Raji (cell line): ENCODE results near the gene GRIK4.

Source experiments
- POLR2A ChIP-seq: IDR thresholded peaks from 2 replicates; pipeline ENCODE4 v1.6.1; 2011; ENCODE audit warnings: low read depth, low read length, control low read depth; ENCODE audit not compliant: insufficient read depth

The GRIK4 gene

DNA sequence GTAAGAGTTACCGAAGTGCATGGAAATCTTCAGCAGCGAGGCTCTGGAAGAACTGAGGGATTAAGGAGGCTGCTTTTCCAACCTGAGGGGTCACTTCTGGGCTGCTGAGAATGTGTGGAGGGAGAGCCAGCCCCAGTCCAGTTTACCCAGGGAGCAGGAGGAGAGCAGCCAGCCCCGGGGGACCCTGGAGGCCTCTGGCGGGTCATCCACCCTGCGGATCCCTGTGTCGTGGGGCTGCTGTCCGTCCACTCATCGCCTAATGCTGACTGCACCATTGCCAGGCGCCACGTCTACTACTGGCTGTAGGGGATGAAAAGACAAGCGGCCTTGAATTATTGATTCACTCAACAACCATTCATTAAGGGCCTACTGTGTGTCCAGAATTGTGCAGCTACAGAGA, 283.6 kb downstream of the GRIK4 start:
- TF ChIP-seq POLR2A: no peak

DNA sequence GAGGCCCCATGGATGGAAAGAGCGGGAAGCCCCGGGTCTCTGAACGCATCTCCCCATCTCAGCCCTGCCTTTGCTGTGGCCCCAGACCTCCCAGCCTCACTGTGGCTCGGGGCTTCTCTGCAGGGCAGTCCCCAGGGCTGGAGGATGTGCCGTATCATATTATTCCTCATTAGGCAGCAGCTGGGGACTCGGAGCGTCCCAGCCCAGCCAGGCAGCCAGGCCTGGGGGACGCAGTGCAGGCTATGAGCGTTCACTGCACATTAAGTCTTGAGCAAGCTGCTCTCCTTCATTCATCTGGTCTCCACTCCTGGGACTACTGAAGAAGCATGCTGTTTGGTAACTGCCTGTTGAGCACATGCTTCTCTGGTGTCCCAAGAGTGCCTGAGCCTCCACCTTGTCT, 285.6 kb downstream of the GRIK4 start:
- no peak for TF ChIP-seq POLR2A

DNA sequence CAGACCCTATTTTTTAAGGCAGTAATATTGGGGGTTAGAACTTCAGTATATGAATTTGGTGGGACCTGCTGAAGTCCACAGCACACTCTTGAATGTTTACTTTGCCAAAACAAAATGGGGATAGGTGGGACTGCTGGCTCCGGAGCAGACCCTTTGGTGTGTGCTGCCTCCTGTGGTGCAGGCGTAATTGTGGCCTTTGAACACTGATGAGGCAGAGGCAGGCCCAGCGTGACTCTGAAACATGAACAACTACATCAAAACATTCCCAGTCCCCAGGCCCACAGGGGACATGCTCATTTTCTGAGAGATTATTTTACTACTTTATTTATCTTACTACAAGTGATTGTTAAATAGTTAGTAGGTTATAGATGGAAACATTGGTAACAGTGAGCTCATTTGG, 287.3 kb downstream of the GRIK4 start:
- TF ChIP-seq POLR2A: no peak

DNA sequence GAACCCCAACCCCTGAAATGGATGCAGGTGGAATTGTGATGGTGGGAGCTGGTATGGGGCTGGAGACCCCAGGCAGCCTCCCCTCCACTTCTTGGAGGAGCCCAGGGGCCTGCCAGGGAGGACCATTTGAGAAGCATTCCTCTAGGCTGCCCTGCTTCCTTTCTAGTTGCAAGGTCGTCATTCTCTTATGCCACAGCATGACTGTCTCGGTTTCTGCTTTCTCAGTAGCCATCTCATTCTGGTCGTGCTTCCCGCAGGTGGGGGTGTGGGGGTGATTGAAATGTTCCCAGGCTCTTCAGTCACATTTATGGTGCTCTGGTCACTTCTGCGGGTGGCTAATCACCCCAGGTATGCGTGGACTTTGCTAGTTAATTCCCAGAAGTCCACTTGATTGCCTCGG, 288.7 kb downstream of the GRIK4 start:
- no peak for TF ChIP-seq POLR2A

DNA sequence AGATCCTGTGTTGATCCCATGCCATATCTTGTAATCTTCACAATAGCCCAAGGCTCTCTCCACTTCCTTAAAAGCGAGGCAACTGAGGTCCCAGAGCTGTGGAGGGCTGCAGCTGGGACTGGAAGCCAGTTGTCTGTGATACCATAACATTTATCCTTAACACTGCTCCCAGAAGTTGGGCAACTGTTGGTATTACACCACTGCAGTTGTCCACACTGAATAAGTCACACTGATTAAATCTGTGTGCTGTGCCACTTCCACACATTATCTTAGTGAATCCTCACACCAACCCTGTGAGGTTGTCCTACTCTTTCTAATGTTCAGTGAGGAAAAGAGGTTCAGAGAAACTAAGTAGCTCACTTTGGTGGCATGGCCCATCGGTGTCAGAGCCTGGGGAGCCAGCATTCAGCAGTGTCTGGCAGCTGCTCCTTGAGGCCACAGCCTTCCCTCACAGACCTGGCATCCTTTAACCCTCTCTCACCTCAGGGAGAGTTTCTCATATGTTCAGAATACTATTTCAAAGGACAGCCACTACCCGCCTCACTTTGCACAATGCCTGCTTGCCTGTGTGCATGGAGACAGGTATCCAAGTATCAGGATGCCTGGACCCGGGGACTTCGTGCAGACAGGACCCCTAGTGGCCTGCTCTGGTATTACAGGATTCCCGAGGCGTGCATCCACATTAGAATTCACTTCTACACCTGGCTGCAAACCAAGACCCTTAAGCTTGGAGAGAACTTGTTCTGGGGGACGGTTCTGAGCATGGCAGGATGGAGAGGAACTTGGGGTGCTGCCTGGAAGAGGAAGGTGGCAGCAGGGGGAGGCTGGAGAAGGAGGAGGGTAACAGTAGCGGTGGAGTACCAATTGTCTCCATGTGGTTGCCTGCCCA, 290.5 kb downstream of the GRIK4 start:
- no peak for TF ChIP-seq POLR2A

DNA sequence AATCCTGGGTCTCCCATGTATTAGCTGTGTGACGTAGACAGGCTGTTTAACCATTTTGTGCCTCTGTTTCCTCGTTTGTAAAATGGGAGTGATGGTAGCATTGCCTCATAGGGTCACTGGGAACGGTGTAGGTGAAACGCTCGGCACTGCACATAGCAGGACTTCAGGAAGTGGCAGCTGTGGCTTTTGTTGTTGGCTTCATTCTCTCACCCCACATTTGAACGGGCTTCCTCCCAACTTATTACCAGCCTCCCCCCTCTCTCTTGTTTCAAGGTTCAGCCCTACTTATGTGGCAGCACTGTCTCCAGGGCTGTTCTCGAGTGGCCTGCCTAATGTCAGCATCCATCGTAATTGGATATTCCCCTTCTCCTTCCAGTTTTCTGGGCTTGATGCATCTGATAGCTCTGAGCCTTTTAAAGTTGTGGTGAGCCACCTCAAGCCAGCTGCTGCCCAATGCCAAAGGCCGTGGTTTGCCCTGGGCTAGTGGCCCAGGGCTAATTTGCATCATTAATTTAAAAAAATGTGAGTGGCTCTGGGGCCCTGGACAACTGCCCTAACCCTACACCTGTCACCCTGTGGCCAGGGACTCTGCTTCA, 294.5 kb downstream of the GRIK4 start:
- TF ChIP-seq POLR2A: no peak

DNA sequence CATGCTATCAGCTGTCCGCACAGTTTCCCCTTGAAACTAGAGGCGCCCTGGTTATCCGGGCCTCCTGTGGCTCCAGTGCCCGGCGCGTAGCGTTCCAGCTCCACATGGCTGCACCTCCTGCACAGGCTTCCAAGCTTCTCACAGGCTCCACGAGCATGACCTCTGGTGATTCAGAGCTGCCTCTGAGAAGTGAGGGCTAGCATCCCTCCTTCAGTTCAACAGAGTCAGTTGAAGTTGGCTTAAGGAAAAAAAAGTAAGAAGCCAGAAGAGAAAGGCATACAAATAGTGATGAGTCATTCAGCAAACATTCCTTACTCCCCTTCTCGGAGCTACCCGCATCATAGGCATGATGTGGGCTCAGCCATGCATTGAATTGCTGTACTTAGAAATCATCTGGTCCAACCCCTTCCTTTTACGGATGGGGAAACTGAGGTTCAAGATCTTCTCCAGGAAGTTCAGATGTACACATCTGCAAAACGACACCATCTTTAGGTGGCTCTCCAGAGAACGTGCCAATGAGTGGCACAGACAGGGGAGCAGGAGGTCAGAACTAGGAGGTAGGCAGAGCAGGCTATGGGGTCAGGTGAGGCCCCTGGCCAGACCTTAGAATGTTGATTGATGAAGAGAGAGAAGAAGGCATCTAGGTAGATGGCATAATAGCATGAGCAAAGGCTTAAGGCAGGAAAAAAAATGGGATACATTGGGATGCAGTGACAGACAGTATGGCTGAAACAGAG, 296.0 kb downstream of the GRIK4 start:
- no peak for TF ChIP-seq POLR2A

DNA sequence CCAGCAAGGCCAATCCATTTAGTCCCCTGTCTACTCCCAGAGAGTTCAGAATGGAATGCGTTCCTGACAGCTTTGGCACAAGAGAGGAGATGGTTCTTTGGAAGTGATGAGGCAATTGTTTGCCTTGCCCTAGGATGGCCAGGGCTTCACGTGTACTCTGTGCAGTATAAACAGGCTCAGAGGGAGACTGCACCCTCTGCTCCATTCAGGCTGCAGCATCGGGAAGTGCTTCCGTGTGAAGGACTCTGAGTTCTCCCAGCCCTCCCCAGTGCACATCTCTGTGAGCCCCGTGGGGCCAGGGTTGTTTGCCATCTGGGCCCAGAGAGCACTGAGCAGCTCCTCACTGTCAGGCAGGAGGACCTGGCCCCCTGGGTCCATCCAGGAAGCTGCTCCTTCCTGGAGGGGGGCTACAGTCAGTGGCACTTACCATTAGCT, 297.1 kb downstream of the GRIK4 start:
- TF ChIP-seq POLR2A: no peak

DNA sequence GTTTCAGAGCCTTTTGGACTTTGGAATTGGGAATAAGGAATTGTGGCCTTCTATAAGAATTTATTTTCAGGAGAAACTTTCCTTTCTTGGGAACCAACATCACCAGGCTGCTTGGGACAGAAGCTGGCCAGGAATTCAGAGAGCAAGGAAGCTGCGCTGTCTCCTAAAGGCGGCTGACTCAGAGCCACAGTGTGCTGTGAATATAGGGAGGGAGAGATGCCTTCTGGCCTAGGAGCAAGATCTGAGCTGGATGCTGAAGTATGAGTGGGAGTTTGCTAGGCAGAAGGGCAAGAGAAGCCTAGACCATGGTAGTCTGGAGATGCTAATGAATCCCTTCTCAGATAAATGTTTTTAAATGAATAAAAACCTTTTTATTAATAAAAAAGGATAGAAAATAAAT, 298.7 kb downstream of the GRIK4 start:
- no peak for TF ChIP-seq POLR2A

DNA sequence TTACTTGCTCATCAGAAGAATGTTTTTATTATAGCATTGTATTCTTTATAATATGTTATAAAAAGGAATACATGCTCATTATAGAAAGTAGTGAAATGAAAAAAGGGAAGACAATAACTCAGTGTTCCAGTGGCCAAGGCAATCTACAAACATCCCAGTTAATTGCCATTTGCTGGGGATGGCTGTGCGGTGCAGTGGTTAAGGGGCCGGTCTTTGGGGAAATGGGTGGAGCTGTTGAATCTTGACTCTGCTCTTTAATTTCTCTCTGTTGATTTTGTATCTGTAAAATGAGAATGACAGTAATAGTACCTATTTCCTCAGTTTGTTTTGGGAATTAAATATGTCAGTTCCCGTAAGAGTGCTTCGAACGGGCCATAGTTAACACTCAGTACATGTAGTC, 299.7 kb downstream of the GRIK4 start:
- no peak for TF ChIP-seq POLR2A

DNA sequence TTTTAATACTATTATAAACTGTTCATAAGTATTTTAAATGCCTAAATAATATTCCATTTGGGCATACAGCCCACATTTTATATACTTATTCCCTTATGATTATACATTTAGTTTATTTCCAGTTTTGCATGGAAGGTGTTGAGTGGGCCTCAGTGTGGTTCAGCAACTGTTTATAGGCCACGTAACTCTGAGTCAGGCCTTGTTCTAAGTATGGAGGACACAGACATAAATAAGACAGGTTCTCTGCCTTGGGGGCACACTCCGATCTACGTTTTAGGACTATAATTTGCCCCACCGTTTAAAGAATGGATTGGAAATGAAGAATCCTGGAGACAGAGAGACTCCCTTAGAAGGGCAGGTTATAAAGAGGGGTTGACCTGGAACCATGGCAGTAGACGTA, 300.2 kb downstream of the GRIK4 start:
- TF ChIP-seq POLR2A: no peak

DNA sequence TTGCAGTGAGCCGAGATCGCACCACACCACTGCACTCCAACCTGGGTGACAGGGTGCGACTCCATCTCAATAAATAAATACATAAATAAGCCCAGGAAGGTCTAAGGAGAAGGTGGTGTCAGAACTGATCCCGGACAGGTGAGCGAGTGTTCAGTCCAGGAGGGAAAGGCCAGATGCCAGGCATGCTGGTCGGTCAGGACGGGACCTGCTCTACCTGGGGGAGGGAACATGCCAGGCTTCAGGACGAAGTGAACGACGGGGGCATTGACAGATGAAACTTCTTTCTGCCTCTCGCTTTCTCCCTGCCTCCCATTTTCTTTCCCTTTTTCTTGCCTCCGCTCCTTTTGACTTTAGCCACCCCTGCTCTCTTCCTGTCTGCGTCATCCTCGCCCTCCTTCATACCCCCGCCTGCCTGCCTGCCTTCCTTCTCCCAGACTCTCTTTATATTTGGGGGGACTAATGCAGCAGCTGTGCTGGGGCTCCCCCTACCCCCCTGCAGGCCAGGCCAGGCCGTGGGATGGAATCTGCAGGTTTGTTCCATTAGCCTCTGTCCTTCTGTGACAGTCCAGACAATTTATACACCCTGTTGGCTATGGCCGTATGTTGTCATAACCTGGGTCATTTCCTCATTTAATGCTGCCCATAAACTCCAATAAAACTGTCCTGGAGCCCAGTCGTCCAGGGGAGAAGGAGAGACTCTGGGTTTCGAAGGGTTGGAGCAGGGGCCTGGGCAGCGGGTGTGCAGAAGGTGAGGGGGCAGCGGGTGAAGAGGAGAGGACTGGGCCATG, 303.2 kb downstream of the GRIK4 start:
- no peak for TF ChIP-seq POLR2A

DNA sequence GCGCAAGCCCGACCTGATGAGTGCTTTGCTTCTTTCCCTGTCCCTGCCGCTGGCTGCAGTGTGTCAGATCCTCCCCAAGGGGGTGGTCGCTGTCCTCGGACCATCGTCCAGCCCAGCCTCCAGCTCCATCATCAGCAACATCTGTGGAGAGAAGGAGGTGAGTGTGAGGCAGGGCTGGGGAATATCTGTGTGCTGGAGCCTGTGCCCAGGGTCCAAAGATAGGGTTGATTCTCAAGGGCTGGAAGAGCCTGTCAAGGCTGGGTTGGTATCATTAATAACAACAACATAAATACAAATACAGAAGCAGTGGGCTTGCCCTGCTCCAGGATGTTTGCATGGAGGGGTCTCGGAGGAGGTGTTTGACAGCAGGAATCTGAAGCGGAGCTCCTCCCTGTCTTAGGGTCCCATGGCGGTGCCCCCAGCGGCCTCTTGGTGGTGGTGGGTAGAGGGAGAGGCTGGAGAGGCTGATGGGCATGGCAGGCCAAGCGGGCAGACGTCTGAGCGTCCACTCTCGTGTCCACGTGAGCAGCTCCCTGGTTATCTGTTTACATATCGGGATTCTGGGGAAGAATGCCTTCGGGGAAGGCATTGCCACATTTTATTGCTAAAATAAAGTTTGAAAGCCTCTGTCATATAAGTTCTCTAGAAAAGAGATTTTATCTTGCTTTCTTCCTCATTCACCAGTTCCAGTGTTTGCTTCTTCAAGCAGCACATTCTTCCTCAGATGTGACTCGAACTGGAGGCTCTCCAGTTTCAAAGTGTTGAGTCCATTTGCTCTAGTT, 304.0 kb downstream of the GRIK4 start:
- TF ChIP-seq POLR2A: no peak

DNA sequence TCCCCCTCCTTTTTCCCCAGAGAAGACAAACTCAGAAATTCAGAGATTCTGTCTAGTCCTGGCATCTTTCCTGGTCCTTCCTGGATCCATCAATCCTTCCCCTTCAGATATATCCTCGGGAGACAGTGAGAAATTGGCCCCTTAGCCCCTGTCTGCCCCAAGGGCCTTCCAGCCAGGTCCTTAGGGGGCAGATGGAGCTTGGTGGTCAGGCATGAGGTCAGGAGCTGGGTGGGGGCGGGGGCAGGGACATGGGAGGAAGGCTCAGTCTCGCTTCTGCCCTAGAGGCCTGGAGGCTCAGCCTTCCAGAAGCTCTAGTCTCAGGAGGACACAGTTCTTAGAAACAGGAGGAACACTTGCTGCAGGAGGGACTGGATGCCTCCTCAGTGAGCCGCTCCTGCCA, 304.6 kb downstream of the GRIK4 start:
- no peak for TF ChIP-seq POLR2A
